HepG2 (cell line): ENCODE results near the gene GGCT. TPM values are rescaled to one million over a fixed set of nuclear protein-coding genes. Genes with fewer than 3 reads are reported as not detected.

ENCODE experiments used
- ATAC-seq: fragments of 200-7000 bp; cut with Tn5 transposase; 3 replicates; pipeline ENCODE4 v1.9.1; 2020; ENCODE audit warnings: mild to moderate bottlenecking, moderate library complexity
- BruUV-seq: library from RNA; stranded (reverse); fragments of 400-500 nt; replicated peaks from 2 replicates; lab custom pipeline; 2021; lab: Mats Ljungman, UMichigan
- CTCF ChIA-PET: fragments of 300-600 bp; formaldehyde crosslinking; extraction: SDS; loops from one replicate; lab custom pipeline; 2021; ENCODE audit warnings: low total read pairs, inconsistent platforms, low intra/inter-chr PET ratio; lab: Yijun Ruan, JAX
- POLR2A ChIA-PET: fragments of 350-600 bp; sonication (Branson Sonifier 250); formaldehyde crosslinking; loops from one replicate; lab custom pipeline; 2020; ENCODE audit warnings: antibody characterized with exemption, inconsistent platforms; lab: Yijun Ruan, JAX
- DNase-seq: peaks from one replicate; pipeline ENCODE4 v3.0.0-alpha.2; 2015; ENCODE audit warnings: low spot score
- FAIRE-seq: peaks from 3 replicates; lab custom pipeline; 2011; peaks lifted over from hg19 to GRCh38; lab: Jason Lieb, UNC
- H2AFZ ChIP-seq: one replicate; pipeline ENCODE4 v1.6.1; 2011; ENCODE audit warnings: low read length, inconsistent platforms
- H3K27ac ChIP-seq: fragments of 300-600 bp; 3 replicates; pipeline ENCODE4 v1.8.0; 2011; ENCODE audit warnings: mixed run types, mild to moderate bottlenecking, mixed read lengths, low read length, inconsistent platforms; ENCODE audit not compliant: insufficient read depth; ENCODE audit errors: extremely low read length
- H3K27me3 ChIP-seq, 2 experiments: fragments of 200-600 bp in 1 of 2; 2 replicates in 1 of 2; 3 replicates in 1 of 2; pipeline versions ENCODE4 v1.6.0 to v1.8.0; 2011; ENCODE audit warnings: low read length in 2 of 2, mild to moderate bottlenecking in 2 of 2, moderate library complexity in 2 of 2, inconsistent platforms in 1 of 2; ENCODE audit not compliant: insufficient read depth in 2 of 2, control insufficient read depth in 1 of 2
- H3K36me3 ChIP-seq, 2 experiments: fragments of 200-600 bp in 1 of 2; replicated peaks in 1 of 2; 2 replicates in 1 of 2; 3 replicates in 1 of 2; pipeline versions ENCODE4 v1.5.1 to v1.8.0; 2011; ENCODE audit warnings: low read length in 2 of 2, inconsistent platforms in 1 of 2; ENCODE audit not compliant: insufficient read depth in 2 of 2, control insufficient read depth in 1 of 2
- H3K4me1 ChIP-seq: 2 replicates; pipeline ENCODE4 v1.5.1; 2012; ENCODE audit warnings: low read length, inconsistent platforms; ENCODE audit not compliant: insufficient read depth
- H3K4me2 ChIP-seq: 2 replicates; pipeline ENCODE4 v1.6.0; 2011; ENCODE audit warnings: low read depth, low read length, inconsistent platforms
- H3K4me3 ChIP-seq, 3 experiments: fragments of 200-600 bp in 1 of 3; sonication (generic), shearing (Covaris generic) in 1 of 3; replicated peaks in 1 of 3; 2 replicates each; pipeline ENCODE4 v1.5.1; 2011 to 2016; ENCODE audit warnings: low read length in 3 of 3, inconsistent platforms in 2 of 3, low read depth in 2 of 3, mild to moderate bottlenecking in 2 of 3, control low read depth in 1 of 3, mixed read lengths in 1 of 3; ENCODE audit not compliant: insufficient read depth in 1 of 3
- H3K79me2 ChIP-seq: one replicate; pipeline ENCODE4 v1.6.1; 2011; ENCODE audit warnings: low read length, inconsistent platforms; ENCODE audit not compliant: insufficient read depth
- H3K9ac ChIP-seq: 2 replicates; pipeline ENCODE4 v1.6.0; 2011; ENCODE audit warnings: mild to moderate bottlenecking, low read depth, low read length, inconsistent platforms; ENCODE audit not compliant: insufficient read depth
- H3K9me3 ChIP-seq: 2 replicates; pipeline ENCODE4 v1.5.1; 2012; ENCODE audit warnings: mild to moderate bottlenecking, low read length
- H4K20me1 ChIP-seq: 2 replicates; pipeline ENCODE4 v1.6.0; 2011; ENCODE audit warnings: inconsistent platforms, mild to moderate bottlenecking, low read length, moderate library complexity; ENCODE audit not compliant: insufficient read depth
- ARNTL ChIP-seq: sonication (generic); formaldehyde crosslinking; IDR thresholded peaks from 2 replicates; pipeline ENCODE4 v1.4.0; 2020; ENCODE audit warnings: mild to moderate bottlenecking, missing genetic modification reagents
- CHCHD3 ChIP-seq: sonication (generic); formaldehyde crosslinking; IDR thresholded peaks from 2 replicates; pipeline ENCODE4 v1.8.0; 2022; ENCODE audit warnings: mild to moderate bottlenecking, missing genetic modification reagents, moderate library complexity
- CHD4 ChIP-seq: fragments of 200-600 bp; sonication (generic); IDR thresholded peaks from 2 replicates; pipeline ENCODE4 v1.7.0; 2017; ENCODE audit warnings: mild to moderate bottlenecking, low read length, borderline replicate concordance
- FOXA1 ChIP-seq, 2 experiments: fragments of 450-650 bp in 1 of 2; sonication (generic) in 1 of 2; formaldehyde crosslinking in 1 of 2; IDR thresholded peaks; 2 replicates each; pipeline versions ENCODE4 v1.4.0 to v1.6.1; 2016 to 2020; ENCODE audit warnings: missing genetic modification reagents in 1 of 2
- GTF3A ChIP-seq: sonication (generic); formaldehyde crosslinking; conservative IDR thresholded peaks from 2 replicates; pipeline ENCODE4 v1.4.0; 2020; ENCODE audit warnings: mild to moderate bottlenecking, missing genetic modification reagents
- HDAC1 ChIP-seq: sonication (generic); formaldehyde crosslinking; IDR thresholded peaks from 2 replicates; pipeline ENCODE4 v1.5.1; 2020; ENCODE audit warnings: mild to moderate bottlenecking, missing genetic modification reagents
- KDM4B ChIP-seq: sonication (generic); formaldehyde crosslinking; IDR thresholded peaks from 2 replicates; pipeline ENCODE4 v1.4.0; 2020; ENCODE audit warnings: missing genetic modification reagents
- NFATC3 ChIP-seq: sonication (generic); formaldehyde crosslinking; IDR thresholded peaks from 2 replicates; pipeline ENCODE4 v1.5.1; 2020; ENCODE audit warnings: mild to moderate bottlenecking, missing genetic modification reagents
- PRPF4 ChIP-seq: fragments of 200-400 bp; formaldehyde crosslinking; IDR thresholded peaks from 2 replicates; pipeline ENCODE4 v1.6.1; 2016; ENCODE audit warnings: low read length, low read depth; ENCODE audit not compliant: poor library complexity, severe bottlenecking
- PTBP1 ChIP-seq: fragments of 200-400 bp; formaldehyde crosslinking; IDR thresholded peaks from 2 replicates; pipeline ENCODE4 v1.6.1; 2018; ENCODE audit warnings: low read length, low read depth; ENCODE audit not compliant: poor library complexity, severe bottlenecking
- TFDP2 ChIP-seq: sonication (generic); formaldehyde crosslinking; IDR thresholded peaks from 2 replicates; pipeline ENCODE4 v1.4.0; 2020; ENCODE audit warnings: missing genetic modification reagents
- TOPORS ChIP-seq: sonication (generic); formaldehyde crosslinking; IDR thresholded peaks from 2 replicates; pipeline ENCODE4 v1.8.0; 2023; ENCODE audit warnings: mild to moderate bottlenecking, missing genetic modification reagents
- U2AF1 ChIP-seq: fragments of 200-400 bp; formaldehyde crosslinking; optimal IDR thresholded peaks from 2 replicates; pipeline ENCODE3; 2017; ENCODE audit warnings: mild to moderate bottlenecking, low read depth, low read length
- ZHX1 ChIP-seq: sonication (generic); formaldehyde crosslinking; IDR thresholded peaks from 2 replicates; pipeline ENCODE4 v1.8.1; 2022; ENCODE audit warnings: low read depth, mild to moderate bottlenecking, missing genetic modification reagents
- ZMAT3 ChIP-seq: sonication (generic); formaldehyde crosslinking; conservative IDR thresholded peaks from 2 replicates; pipeline ENCODE4 v1.7.0; 2021; ENCODE audit warnings: missing genetic modification reagents
- ZNF430 ChIP-seq: sonication (generic); formaldehyde crosslinking; IDR thresholded peaks from 2 replicates; pipeline ENCODE4 v1.9.0; 2021; ENCODE audit warnings: mild to moderate bottlenecking, missing genetic modification reagents
- ZNF558 ChIP-seq: sonication (generic); formaldehyde crosslinking; IDR thresholded peaks from 2 replicates; pipeline ENCODE4 v1.9.0; 2022; ENCODE audit warnings: mild to moderate bottlenecking, missing genetic modification reagents, borderline replicate concordance
- ZNF660 ChIP-seq: sonication (generic); formaldehyde crosslinking; IDR thresholded peaks from 2 replicates; pipeline ENCODE4 v1.5.1; 2020; ENCODE audit warnings: mild to moderate bottlenecking, low read depth, missing genetic modification reagents, borderline replicate concordance
- ZNF775 ChIP-seq: sonication (generic); formaldehyde crosslinking; IDR thresholded peaks from 2 replicates; pipeline ENCODE4 v1.4.0; 2020; ENCODE audit warnings: missing genetic modification reagents, mild to moderate bottlenecking, moderate library complexity, borderline replicate concordance
- ZNF776 ChIP-seq: sonication (generic); formaldehyde crosslinking; IDR thresholded peaks from 2 replicates; pipeline ENCODE4 v1.4.0; 2020; ENCODE audit warnings: mild to moderate bottlenecking, missing genetic modification reagents
- WGBS: methylation state at CpG from one replicate; pipeline ENCODE4 v1.1.6; 2017; ENCODE audit warnings: low lambda C conversion rate; 5-methylcytosine and 5-hydroxymethylcytosine counted together
- in situ Hi-C: cut with HindIII; loops from 2 replicates; pipeline ENCODE4 v1.10.0; 2017; ENCODE audit warnings: low pct_unique_long_range_greater_than_20kb; ENCODE audit not compliant: extremely low pct_ligation_motif_present
- intact Hi-C: fragments of 100-400 bp; cut with micrococcal nuclease; formaldehyde crosslinking; loops from one replicate; pipeline ENCODE4 v1.10.0; 2022; ENCODE audit not compliant: unreplicated experiment
- polyA plus RNA-seq, 8 experiments: library from polyadenylated mRNA; depleted of rRNA in 3 of 8; stranded (reverse) in 7 of 8; unstranded in 1 of 8; fragments of >200 nt; fragmentation: Illumina TruSeq in 4 of 8; extraction: Trizol in 4 of 8; gene quantifications; 2 replicates each; pipeline versions ENCODE4 v1.2.1 to v1.2.3, GENCODE V29; 2011 to 2016; ENCODE audit warnings: low read depth in 4 of 8, missing spikeins in 1 of 8, mixed read lengths in 1 of 8; ENCODE audit not compliant: insufficient read depth in 1 of 8
- total RNA-seq, 5 experiments: library from RNA; depleted of rRNA; stranded (reverse); fragments of >200 nt; fragmentation: Illumina TruSeq; extraction: Trizol; gene quantifications; 2 replicates each; pipeline ENCODE4 v1.2.3, GENCODE V29; 2016; ENCODE audit warnings: low read depth in 1 of 5

GGCT gene
- total and polyA plus RNA-seq, 2 of the 13 experiments (the other 11 are each of a cell fraction or from before 2014, with no cell fraction given), result 19.5 to 78.3 TPM

GRCh38 chr7:30464231-30464671, 40.4 kb downstream of the GGCT start:
- POLR2A ChIA-PET, result no interaction called here
- CTCF ChIA-PET, result no interaction called here
- ATAC-seq, result no peak

More at GRCh38 chr7:30464231-30464671, 40.4 kb downstream of the GGCT start:
- no peak for FAIRE-seq
- Histone ChIP-seq H3K27me3 (no peaks in the 10 kb centered on the region), H4K20me1 (no peaks in the 10 kb centered on the region), H3K9ac (no peak overlapping the region), H3K4me2 (no peak overlapping the region), H3K4me3 (no peak overlapping the region), H2AFZ (no peak overlapping the region), H3K27ac (no peak overlapping the region), H3K4me1 (peaks cover 24% of the 10 kb centered on the region), H3K9me3 (no peaks in the 10 kb centered on the region), H3K36me3 (no peaks in the 10 kb centered on the region), H3K79me2 (no peaks in the 10 kb centered on the region)
- intact Hi-C loops (no loop called here), in situ Hi-C loops (no loop called here)
- no peak for TF ChIP-seq NFATC3
- no peak for TF ChIP-seq ZNF775 (CRISPR knock-in tag)
- TF ChIP-seq TFDP2 (CRISPR knock-in tag), result no peak
- TF ChIP-seq ZNF776 (CRISPR knock-in tag), result no peak
- TF ChIP-seq PRPF4, result no peak
- TF ChIP-seq KDM4B (CRISPR knock-in tag), result no peak
- TF ChIP-seq CHCHD3 (CRISPR knock-in tag), result no peak
- TF ChIP-seq ZNF558 (CRISPR knock-in tag), result no peak
- no peak for TF ChIP-seq FOXA1 (IDR thresholded peaks at IDR 0.05)
- no peak for TF ChIP-seq FOXA1 (CRISPR knock-in tag; IDR thresholded peaks at IDR 0.05)
- no peak for TF ChIP-seq TOPORS
- TF ChIP-seq PTBP1, result no peak
- no peak for TF ChIP-seq ZNF660
- no peak for TF ChIP-seq HDAC1 (CRISPR knock-in tag)
- no peak for TF ChIP-seq CHD4
- no peak for TF ChIP-seq ZNF430 (CRISPR knock-in tag)
- TF ChIP-seq GTF3A, result no peak
- no peak for TF ChIP-seq ARNTL (CRISPR knock-in tag)
- no peak for TF ChIP-seq U2AF1
- TF ChIP-seq ZHX1 (CRISPR knock-in tag), result no peak
- TF ChIP-seq ZMAT3 (CRISPR knock-in tag), result no peak
- TF ChIP-seq, all 625 proteins: peak for 0
- DNase-seq, result no peak
- WGBS, result 80% methylated on average over 4 of the region's 5 CpGs
- no TSS peak for BruUV-seq
